Measurements from ENCODE around the gene EFCAB8.

- TF ChIP-seq POLR2A (IDR thresholded peaks at IDR 0.05; ENCODE audit: low read length) (no peak), GATA1 (IDR thresholded peaks at IDR 0.05; ENCODE audit: low read depth, low read length) (no peak)
These were observed 18.8 kb downstream of the EFCAB8 start for GRCh38 chr20:32877507-32877906.

All from erythroblast (primary cell).